ENCODE results near the gene GSG1L. TPM values are rescaled to one million over a fixed set of nuclear protein-coding genes. Genes with fewer than 3 reads are reported as not detected.

Gene GSG1L
- total and polyA plus RNA-seq, 2 of the 13 experiments (the other 11 are each of a cell fraction or from before 2014, with no cell fraction given): not detected

DNA sequence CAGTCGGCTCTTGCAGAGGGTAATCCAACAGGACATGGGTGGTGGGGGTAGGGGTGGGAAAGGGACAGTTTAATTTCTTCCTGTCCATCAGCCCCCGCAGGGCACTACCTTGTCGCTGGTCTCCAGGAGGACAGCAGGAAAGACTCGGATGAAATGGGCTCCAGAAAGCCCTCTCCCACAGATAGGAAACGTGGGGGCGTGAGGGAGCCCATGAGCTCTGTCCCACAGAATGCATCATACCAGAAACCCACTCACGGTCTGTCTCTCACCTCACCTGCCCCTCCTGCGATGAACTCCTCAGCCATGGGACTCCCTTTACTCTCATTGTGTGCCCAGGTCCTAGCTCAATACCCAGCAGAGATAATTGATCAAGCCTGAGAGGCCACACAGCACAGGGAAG lies 240.1 kb downstream of the GSG1L start (continued):
- TF ChIP-seq, protein P1, sequence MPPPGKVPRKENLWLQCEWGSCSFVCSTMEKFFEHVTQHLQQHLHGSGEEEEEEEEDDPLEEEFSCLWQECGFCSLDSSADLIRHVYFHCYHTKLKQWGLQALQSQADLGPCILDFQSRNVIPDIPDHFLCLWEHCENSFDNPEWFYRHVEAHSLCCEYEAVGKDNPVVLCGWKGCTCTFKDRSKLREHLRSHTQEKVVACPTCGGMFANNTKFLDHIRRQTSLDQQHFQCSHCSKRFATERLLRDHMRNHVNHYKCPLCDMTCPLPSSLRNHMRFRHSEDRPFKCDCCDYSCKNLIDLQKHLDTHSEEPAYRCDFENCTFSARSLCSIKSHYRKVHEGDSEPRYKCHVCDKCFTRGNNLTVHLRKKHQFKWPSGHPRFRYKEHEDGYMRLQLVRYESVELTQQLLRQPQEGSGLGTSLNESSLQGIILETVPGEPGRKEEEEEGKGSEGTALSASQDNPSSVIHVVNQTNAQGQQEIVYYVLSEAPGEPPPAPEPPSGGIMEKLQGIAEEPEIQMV (CRISPR knock-in tag; IDR thresholded peaks at IDR 0.05; ENCODE audit: low read depth): no peak
- TF ChIP-seq, protein P2, sequence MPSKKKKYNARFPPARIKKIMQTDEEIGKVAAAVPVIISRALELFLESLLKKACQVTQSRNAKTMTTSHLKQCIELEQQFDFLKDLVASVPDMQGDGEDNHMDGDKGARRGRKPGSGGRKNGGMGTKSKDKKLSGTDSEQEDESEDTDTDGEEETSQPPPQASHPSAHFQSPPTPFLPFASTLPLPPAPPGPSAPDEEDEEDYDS (CRISPR knock-in tag; IDR thresholded peaks at IDR 0.05): no peak
- TF ChIP-seq, protein P3, sequence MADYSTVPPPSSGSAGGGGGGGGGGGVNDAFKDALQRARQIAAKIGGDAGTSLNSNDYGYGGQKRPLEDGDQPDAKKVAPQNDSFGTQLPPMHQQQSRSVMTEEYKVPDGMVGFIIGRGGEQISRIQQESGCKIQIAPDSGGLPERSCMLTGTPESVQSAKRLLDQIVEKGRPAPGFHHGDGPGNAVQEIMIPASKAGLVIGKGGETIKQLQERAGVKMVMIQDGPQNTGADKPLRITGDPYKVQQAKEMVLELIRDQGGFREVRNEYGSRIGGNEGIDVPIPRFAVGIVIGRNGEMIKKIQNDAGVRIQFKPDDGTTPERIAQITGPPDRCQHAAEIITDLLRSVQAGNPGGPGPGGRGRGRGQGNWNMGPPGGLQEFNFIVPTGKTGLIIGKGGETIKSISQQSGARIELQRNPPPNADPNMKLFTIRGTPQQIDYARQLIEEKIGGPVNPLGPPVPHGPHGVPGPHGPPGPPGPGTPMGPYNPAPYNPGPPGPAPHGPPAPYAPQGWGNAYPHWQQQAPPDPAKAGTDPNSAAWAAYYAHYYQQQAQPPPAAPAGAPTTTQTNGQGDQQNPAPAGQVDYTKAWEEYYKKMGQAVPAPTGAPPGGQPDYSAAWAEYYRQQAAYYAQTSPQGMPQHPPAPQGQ (CRISPR knock-in tag; IDR thresholded peaks at IDR 0.05; ENCODE audit: borderline replicate concordance): no peak
- TF ChIP-seq KDM3A (CRISPR knock-in tag; IDR thresholded peaks at IDR 0.05; ENCODE audit: low read depth) (no peak), GTF2F1 (IDR thresholded peaks at IDR 0.05; ENCODE audit: low read length) (no peak)
- TF ChIP-seq, protein P4, sequence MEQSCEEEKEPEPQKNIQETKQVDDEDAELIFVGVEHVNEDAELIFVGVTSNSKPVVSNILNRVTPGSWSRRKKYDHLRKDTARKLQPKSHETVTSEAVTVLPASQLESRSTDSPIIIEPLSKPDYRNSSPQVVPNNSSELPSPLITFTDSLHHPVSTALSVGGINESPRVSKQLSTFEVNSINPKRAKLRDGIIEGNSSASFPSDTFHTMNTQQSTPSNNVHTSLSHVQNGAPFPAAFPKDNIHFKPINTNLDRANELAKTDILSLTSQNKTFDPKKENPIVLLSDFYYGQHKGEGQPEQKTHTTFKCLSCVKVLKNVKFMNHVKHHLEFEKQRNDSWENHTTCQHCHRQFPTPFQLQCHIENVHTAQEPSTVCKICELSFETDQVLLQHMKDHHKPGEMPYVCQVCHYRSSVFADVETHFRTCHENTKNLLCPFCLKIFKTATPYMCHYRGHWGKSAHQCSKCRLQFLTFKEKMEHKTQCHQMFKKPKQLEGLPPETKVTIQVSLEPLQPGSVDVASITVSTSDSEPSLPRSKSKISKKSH (CRISPR knock-in tag; IDR thresholded peaks at IDR 0.05; ENCODE audit: borderline replicate concordance): no peak

DNA sequence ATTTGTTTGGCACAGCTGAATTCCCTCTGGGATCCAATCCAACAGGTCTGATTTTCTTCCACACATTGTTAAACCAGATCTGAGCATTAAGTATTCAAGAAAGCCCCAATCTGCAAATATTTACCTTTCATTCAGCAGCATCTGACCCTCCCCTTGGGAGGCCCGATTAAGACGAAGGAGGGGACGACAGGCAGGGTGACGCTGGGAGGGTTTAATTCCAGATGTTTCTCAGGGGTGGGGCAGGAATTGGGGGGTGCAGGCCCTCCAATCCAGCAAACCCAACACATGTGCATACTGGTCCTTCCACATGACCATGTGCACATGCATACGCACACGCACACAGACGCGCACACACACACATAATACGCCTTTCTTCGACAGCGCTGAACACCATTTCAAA lies 240.5 kb downstream of the GSG1L start:
- no peak overlapping the region for H3K4me2 ChIP-seq (ENCODE audit: low read depth, low read length)
- intact Hi-C loops (cut with micrococcal nuclease; ENCODE audit: unreplicated experiment): no loop called here
- BruUV-seq (replicated peaks): no TSS peak
- CTCF ChIA-PET (ENCODE audit: low intra/inter-chr PET ratio, low total read pairs): no interaction called here
- H3K9me3 ChIP-seq (ENCODE audit: low read length): no peaks in the 10 kb centered on the region
- ATAC-seq: no peak
- H3K4me1 ChIP-seq (ENCODE audit: insufficient read depth, low read length): no peaks in the 10 kb centered on the region
- 34% methylated on average over 11 of the region's 11 CpGs for WGBS (ENCODE audit: low lambda C conversion rate)
- H2AFZ ChIP-seq (ENCODE audit: low read length): no peak overlapping the region
- FAIRE-seq: no peak
- H3K36me3 ChIP-seq (replicated peaks in 1 of 2; ENCODE audit: control insufficient read depth in 1 of 2, insufficient read depth in 2 of 2, low read length in 2 of 2): no peaks in the 10 kb centered on the region
- no peaks in the 10 kb centered on the region for H4K20me1 ChIP-seq (ENCODE audit: insufficient read depth, low read length)
- H3K4me3 ChIP-seq (replicated peaks in 1 of 3; ENCODE audit: insufficient read depth in 1 of 3, low read depth in 2 of 3, low read length in 3 of 3): no peak overlapping the region
- in situ Hi-C loops (cut with HindIII; ENCODE audit: extremely low pct_ligation_motif_present, low pct_unique_long_range_greater_than_20kb): no loop called here
- H3K9ac ChIP-seq (ENCODE audit: insufficient read depth, low read depth, low read length): no peak overlapping the region
- H3K79me2 ChIP-seq (ENCODE audit: insufficient read depth, low read length): no peaks in the 10 kb centered on the region
- no peak for DNase-seq (ENCODE audit: low spot score)
- H3K27ac ChIP-seq (ENCODE audit: extremely low read length, insufficient read depth, low read length): no peak overlapping the region
- TF ChIP-seq MAF1 (CRISPR knock-in tag; IDR thresholded peaks at IDR 0.05; ENCODE audit: borderline replicate concordance) (no peak), TMF1 (CRISPR knock-in tag; IDR thresholded peaks at IDR 0.05; ENCODE audit: low read depth) (no peak), SAP130 (CRISPR knock-in tag; IDR thresholded peaks at IDR 0.05; ENCODE audit: low read depth) (no peak)
- TF ChIP-seq, protein P5, sequence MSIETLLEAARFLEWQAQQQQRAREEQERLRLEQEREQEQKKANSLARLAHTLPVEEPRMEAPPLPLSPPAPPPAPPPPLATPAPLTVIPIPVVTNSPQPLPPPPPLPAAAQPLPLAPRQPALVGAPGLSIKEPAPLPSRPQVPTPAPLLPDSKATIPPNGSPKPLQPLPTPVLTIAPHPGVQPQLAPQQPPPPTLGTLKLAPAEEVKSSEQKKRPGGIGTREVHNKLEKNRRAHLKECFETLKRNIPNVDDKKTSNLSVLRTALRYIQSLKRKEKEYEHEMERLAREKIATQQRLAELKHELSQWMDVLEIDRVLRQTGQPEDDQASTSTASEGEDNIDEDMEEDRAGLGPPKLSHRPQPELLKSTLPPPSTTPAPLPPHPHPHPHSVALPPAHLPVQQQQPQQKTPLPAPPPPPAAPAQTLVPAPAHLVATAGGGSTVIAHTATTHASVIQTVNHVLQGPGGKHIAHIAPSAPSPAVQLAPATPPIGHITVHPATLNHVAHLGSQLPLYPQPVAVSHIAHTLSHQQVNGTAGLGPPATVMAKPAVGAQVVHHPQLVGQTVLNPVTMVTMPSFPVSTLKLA (IDR thresholded peaks at IDR 0.05): peak; percentile 81
- TF ChIP-seq, protein P6, sequence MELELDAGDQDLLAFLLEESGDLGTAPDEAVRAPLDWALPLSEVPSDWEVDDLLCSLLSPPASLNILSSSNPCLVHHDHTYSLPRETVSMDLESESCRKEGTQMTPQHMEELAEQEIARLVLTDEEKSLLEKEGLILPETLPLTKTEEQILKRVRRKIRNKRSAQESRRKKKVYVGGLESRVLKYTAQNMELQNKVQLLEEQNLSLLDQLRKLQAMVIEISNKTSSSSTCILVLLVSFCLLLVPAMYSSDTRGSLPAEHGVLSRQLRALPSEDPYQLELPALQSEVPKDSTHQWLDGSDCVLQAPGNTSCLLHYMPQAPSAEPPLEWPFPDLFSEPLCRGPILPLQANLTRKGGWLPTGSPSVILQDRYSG (CRISPR knock-in tag; IDR thresholded peaks at IDR 0.05): no peak
- TF ChIP-seq, protein P7, sequence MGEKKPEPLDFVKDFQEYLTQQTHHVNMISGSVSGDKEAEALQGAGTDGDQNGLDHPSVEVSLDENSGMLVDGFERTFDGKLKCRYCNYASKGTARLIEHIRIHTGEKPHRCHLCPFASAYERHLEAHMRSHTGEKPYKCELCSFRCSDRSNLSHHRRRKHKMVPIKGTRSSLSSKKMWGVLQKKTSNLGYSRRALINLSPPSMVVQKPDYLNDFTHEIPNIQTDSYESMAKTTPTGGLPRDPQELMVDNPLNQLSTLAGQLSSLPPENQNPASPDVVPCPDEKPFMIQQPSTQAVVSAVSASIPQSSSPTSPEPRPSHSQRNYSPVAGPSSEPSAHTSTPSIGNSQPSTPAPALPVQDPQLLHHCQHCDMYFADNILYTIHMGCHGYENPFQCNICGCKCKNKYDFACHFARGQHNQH (CRISPR knock-in tag; IDR thresholded peaks at IDR 0.05): no peak
- POLR2A ChIA-PET: no interaction called here
- H3K27me3 ChIP-seq (ENCODE audit: control insufficient read depth in 1 of 2, insufficient read depth in 2 of 2, low read length in 2 of 2): peaks cover 3 to 52% of the 10 kb centered on the region in 2 experiments

Data from HepG2 (cell line).